GM19455 (cell line): ENCODE data around the gene VSIG8.
A peak's percentile ranks its signal among the peaks of the same experiment; 100 is the strongest.

ENCODE experiments used
- ATAC-seq: cut with Tn5 transposase; IDR thresholded peaks from one replicate; pipeline ENCODE4 v1.9.1; 2021; ENCODE audit not compliant: unreplicated experiment

Gene VSIG8

GRCh38 chr1:159831412-159832141 lies 30.9 kb downstream of the VSIG8 start:
- no peak for ATAC-seq

- no peak for ATAC-seq
These were observed 31.7 kb downstream of the VSIG8 start for GRCh38 chr1:159830722-159831121.

GRCh38 chr1:159829822-159830465 lies 32.5 kb downstream of the VSIG8 start:
- ATAC-seq = no peak

GRCh38 chr1:159829273-159829634 lies 33.2 kb downstream of the VSIG8 start:
- ATAC-seq = peak; percentile 71

GRCh38 chr1:159828581-159829272 lies 33.7 kb downstream of the VSIG8 start:
- no peak for ATAC-seq

GRCh38 chr1:159828176-159828575 lies 34.3 kb downstream of the VSIG8 start:
- no peak for ATAC-seq

- no peak for ATAC-seq
These were observed 34.9 kb downstream of the VSIG8 start for GRCh38 chr1:159827549-159827948.

GRCh38 chr1:159827102-159827490 lies 35.4 kb downstream of the VSIG8 start:
- no peak for ATAC-seq

GRCh38 chr1:159826441-159827101 lies 35.9 kb downstream of the VSIG8 start, which contains the start of gene SLAMF8:
Gene SLAMF8, plus strand, starts transcription at chr1:159826873. Its CDS starts 26 bp downstream, at chr1:159826899.
- ATAC-seq = no peak

- no peak for ATAC-seq
These were observed 36.9 kb downstream of the VSIG8 start for GRCh38 chr1:159825564-159825963.

- ATAC-seq = no peak
These were observed 39.1 kb downstream of the VSIG8 start for GRCh38 chr1:159823406-159823805.

GRCh38 chr1:159821171-159821867 lies 41.1 kb downstream of the VSIG8 start:
- ATAC-seq = peak; percentile 75

- ATAC-seq = no peak
These were observed 45.0 kb downstream of the VSIG8 start for GRCh38 chr1:159817276-159818041.

GRCh38 chr1:159815926-159816325 lies 46.5 kb downstream of the VSIG8 start:
- no peak for ATAC-seq

- no peak for ATAC-seq
These were observed 57.5 kb downstream of the VSIG8 start for GRCh38 chr1:159804924-159805323.
